Neural cell (in vitro differentiated cells): ENCODE results near the gene P2RY8. TPM values are rescaled to one million over a fixed set of nuclear protein-coding genes. Genes with fewer than 3 reads are reported as not detected.

ENCODE experiments used
- H2AFZ ChIP-seq: fragments of 200-600, 300-800 bp; sonication (generic), shearing (Covaris generic); 2 replicates; pipeline ENCODE4 v1.6.0; 2014; ENCODE audit warnings: low read depth, mild to moderate bottlenecking, antibody characterized with exemption, low read length, moderate library complexity
- H3F3A ChIP-seq: fragments of 200-600 bp; shearing (Covaris generic); 2 replicates; pipeline ENCODE4 v1.6.1; 2016; ENCODE audit warnings: mild to moderate bottlenecking, moderate library complexity, mixed read lengths, antibody characterized with exemption, low read length; ENCODE audit not compliant: insufficient read depth, poor library complexity, severe bottlenecking
- H3K27ac ChIP-seq: fragments of 200-600, 300-800 bp; sonication (generic), shearing (Covaris generic); 2 replicates; pipeline ENCODE4 v1.5.1; 2014; ENCODE audit warnings: mild to moderate bottlenecking, low read length, moderate library complexity
- H3K27me3 ChIP-seq: fragments of 300-800, 200-600 bp; sonication (generic), shearing (Covaris generic); 2 replicates; pipeline ENCODE4 v1.6.0; 2014; ENCODE audit warnings: mild to moderate bottlenecking, low read depth, low read length, moderate library complexity; ENCODE audit not compliant: insufficient read depth
- H3K36me3 ChIP-seq: fragments of 300-800, 200-600 bp; sonication (generic), shearing (Covaris generic); 2 replicates; pipeline ENCODE4 v1.5.1; 2014; ENCODE audit warnings: mild to moderate bottlenecking, antibody characterized with exemption, low read length, moderate library complexity; ENCODE audit not compliant: insufficient read depth
- H3K4me2 ChIP-seq: fragments of 300-800, 200-600 bp; sonication (generic), shearing (Covaris generic); 2 replicates; pipeline ENCODE4 v1.6.0; 2014; ENCODE audit warnings: mild to moderate bottlenecking, low read length
- H3K4me3 ChIP-seq: fragments of 300-800, 200-600 bp; sonication (generic), shearing (Covaris generic); 2 replicates; pipeline ENCODE4 v1.5.1; 2014; ENCODE audit warnings: mild to moderate bottlenecking, low read length, moderate library complexity
- H3K79me2 ChIP-seq: fragments of 200-600 bp; shearing (Covaris generic); replicated peaks from 2 replicates; pipeline ENCODE4 v1.6.0; 2014; ENCODE audit warnings: mild to moderate bottlenecking, low read length, moderate library complexity; ENCODE audit not compliant: insufficient read depth
- H3K9ac ChIP-seq: fragments of 300-800, 200-600 bp; sonication (generic), shearing (Covaris generic); 2 replicates; pipeline ENCODE4 v1.6.1; 2016; ENCODE audit warnings: mild to moderate bottlenecking, low read length, mixed read lengths
- H3K9me2 ChIP-seq: fragments of 200-600 bp; shearing (Covaris generic); 2 replicates; pipeline ENCODE4 v1.6.1; 2016; ENCODE audit warnings: mild to moderate bottlenecking, low read length, mixed read lengths; ENCODE audit not compliant: insufficient read depth
- H3K9me3 ChIP-seq: fragments of 200-600, 300-800 bp; sonication (generic), shearing (Covaris generic); 2 replicates; pipeline ENCODE4 v1.6.1; 2016; ENCODE audit warnings: mild to moderate bottlenecking, mixed run types, low read length, moderate library complexity, mixed read lengths
- H4K20me1 ChIP-seq: fragments of 200-600 bp; shearing (Covaris generic); 2 replicates; pipeline ENCODE4 v1.6.1; 2016; ENCODE audit warnings: mild to moderate bottlenecking, mixed run types; ENCODE audit not compliant: insufficient read depth
- EP300 ChIP-seq: fragments of 450-650 bp; conservative IDR thresholded peaks from 2 replicates; pipeline ENCODE4 v1.6.1; 2014; ENCODE audit warnings: antibody characterized with exemption, mild to moderate bottlenecking, moderate library complexity; ENCODE audit not compliant: poor library complexity, severe bottlenecking
- EZH2 ChIP-seq: fragments of 200-600, 300-800 bp; shearing (Covaris generic), sonication (generic); IDR thresholded peaks from 2 replicates; pipeline ENCODE4 v1.6.1; 2014; ENCODE audit warnings: antibody characterized with exemption, low read length, borderline replicate concordance, mild to moderate bottlenecking; ENCODE audit not compliant: insufficient read depth, poor library complexity, severe bottlenecking
- MXI1 ChIP-seq: fragments of 450-650 bp; conservative IDR thresholded peaks from 2 replicates; pipeline ENCODE4 v1.6.1; 2014; ENCODE audit warnings: antibody characterized with exemption, mild to moderate bottlenecking; ENCODE audit not compliant: poor library complexity, severe bottlenecking
- POLR2AphosphoS5 ChIP-seq: IDR thresholded peaks from 2 replicates; pipeline ENCODE4 v1.6.1; 2012
- RAD21 ChIP-seq: fragments of 450-650 bp; conservative IDR thresholded peaks from 2 replicates; pipeline ENCODE4 v1.6.1; 2014; ENCODE audit warnings: antibody characterized with exemption, mild to moderate bottlenecking, moderate library complexity
- SMC3 ChIP-seq: fragments of 450-650 bp; conservative IDR thresholded peaks from 2 replicates; pipeline ENCODE4 v1.6.1; 2014; ENCODE audit warnings: antibody characterized with exemption, mild to moderate bottlenecking, moderate library complexity; ENCODE audit not compliant: poor library complexity
- TAF1 ChIP-seq: IDR thresholded peaks from 2 replicates; pipeline ENCODE4 v1.6.1; 2012; ENCODE audit warnings: low read depth
- polyA plus RNA-seq: library from polyadenylated mRNA; depleted of rRNA; stranded (reverse); fragments of >200 nt; gene quantifications from 2 replicates; pipeline ENCODE4 v1.2.3, GENCODE V29; 2014
- TF ChIP-seq, protein P1 (sequence below): IDR thresholded peaks from 2 replicates; pipeline ENCODE4 v1.6.1; 2012; ENCODE audit warnings: borderline replicate concordance
- TF ChIP-seq, protein P2 (sequence below): fragments of 450-650 bp; IDR thresholded peaks from 2 replicates; pipeline ENCODE4 v1.5.1; 2014; ENCODE audit warnings: antibody characterized with exemption, mild to moderate bottlenecking, moderate library complexity; ENCODE audit not compliant: poor library complexity, severe bottlenecking

Gene P2RY8
- polyA plus RNA-seq, 1 donor from 2014 or later, result not detected

DNA sequence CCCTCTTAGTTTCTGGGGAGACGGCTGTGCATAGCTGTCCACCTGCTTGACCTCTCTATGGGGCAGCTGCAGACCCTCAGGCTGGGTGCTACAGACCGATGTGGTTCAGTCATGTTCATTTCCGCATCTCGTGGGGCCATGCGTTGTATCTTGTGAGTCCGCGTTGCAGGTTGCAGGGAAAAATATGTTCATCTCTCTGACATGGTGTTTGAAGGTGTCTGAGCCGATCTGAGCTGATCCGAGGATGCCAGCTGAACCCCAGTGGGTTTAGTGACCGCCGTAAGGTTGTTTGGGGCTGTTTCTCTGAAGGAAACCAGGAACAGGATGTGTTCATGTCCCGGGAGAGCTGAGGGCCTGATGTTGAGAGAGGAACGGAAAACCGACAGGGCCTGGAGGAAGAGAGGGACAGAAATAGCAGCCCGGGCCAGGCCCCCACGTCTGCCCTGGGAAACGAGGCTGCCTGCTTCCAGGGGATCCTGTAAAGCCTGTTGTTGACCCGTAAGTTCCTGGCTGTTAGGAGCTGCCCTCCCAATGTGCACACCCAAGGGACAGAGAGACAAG, 9.8 kb upstream of the P2RY8 start:
- Histone ChIP-seq H3K4me3 (no peak overlapping the region), H3K9ac (no peak overlapping the region)
- TF ChIP-seq, protein P1, sequence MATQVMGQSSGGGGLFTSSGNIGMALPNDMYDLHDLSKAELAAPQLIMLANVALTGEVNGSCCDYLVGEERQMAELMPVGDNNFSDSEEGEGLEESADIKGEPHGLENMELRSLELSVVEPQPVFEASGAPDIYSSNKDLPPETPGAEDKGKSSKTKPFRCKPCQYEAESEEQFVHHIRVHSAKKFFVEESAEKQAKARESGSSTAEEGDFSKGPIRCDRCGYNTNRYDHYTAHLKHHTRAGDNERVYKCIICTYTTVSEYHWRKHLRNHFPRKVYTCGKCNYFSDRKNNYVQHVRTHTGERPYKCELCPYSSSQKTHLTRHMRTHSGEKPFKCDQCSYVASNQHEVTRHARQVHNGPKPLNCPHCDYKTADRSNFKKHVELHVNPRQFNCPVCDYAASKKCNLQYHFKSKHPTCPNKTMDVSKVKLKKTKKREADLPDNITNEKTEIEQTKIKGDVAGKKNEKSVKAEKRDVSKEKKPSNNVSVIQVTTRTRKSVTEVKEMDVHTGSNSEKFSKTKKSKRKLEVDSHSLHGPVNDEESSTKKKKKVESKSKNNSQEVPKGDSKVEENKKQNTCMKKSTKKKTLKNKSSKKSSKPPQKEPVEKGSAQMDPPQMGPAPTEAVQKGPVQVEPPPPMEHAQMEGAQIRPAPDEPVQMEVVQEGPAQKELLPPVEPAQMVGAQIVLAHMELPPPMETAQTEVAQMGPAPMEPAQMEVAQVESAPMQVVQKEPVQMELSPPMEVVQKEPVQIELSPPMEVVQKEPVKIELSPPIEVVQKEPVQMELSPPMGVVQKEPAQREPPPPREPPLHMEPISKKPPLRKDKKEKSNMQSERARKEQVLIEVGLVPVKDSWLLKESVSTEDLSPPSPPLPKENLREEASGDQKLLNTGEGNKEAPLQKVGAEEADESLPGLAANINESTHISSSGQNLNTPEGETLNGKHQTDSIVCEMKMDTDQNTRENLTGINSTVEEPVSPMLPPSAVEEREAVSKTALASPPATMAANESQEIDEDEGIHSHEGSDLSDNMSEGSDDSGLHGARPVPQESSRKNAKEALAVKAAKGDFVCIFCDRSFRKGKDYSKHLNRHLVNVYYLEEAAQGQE, result no peak
- no peak for TF ChIP-seq RAD21
- TF ChIP-seq SMC3, result no peak
- no peak for TF ChIP-seq EZH2
- no peak for TF ChIP-seq EP300
- TF ChIP-seq MXI1, result no peak
- TF ChIP-seq, protein P2, sequence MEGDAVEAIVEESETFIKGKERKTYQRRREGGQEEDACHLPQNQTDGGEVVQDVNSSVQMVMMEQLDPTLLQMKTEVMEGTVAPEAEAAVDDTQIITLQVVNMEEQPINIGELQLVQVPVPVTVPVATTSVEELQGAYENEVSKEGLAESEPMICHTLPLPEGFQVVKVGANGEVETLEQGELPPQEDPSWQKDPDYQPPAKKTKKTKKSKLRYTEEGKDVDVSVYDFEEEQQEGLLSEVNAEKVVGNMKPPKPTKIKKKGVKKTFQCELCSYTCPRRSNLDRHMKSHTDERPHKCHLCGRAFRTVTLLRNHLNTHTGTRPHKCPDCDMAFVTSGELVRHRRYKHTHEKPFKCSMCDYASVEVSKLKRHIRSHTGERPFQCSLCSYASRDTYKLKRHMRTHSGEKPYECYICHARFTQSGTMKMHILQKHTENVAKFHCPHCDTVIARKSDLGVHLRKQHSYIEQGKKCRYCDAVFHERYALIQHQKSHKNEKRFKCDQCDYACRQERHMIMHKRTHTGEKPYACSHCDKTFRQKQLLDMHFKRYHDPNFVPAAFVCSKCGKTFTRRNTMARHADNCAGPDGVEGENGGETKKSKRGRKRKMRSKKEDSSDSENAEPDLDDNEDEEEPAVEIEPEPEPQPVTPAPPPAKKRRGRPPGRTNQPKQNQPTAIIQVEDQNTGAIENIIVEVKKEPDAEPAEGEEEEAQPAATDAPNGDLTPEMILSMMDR, result no peak
- no peak for TF ChIP-seq TAF1
- no peak for TF ChIP-seq POLR2AphosphoS5

DNA sequence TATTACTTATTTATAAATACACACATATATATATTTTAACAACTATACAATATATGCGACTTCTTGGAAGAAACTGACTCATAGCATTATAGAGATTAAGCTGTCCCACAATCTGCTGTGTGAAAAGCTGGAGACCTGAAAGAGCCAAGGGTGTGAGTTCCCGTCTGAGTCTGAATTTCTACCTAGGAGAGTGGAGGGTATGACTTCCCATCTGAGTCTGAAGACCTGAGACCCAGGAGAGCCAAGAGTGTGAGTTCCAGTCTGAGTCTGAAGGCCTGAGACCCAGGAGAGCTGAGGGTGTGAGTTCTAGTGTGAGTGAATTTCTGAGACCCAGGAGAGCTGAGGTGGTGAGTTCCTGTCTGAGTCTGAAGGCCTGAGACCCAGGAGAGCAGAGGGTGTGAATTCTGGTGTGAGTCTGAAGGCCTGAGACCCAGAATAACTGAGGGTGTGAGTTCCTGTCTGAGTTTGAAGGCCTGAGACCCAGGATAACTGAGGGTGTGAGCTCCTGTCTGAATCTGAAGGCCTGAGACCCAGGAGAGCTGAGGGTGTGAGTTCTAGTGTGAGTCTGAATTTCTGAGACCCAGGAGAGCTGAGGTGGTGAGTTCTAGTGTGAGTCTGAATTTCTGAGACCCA, 8.9 kb upstream of the P2RY8 start:
- H3K9me2 ChIP-seq, result no peaks in the 10 kb centered on the region
- H4K20me1 ChIP-seq, result no peaks in the 10 kb centered on the region
- no peaks in the 10 kb centered on the region for H3K79me2 ChIP-seq
- H3K4me2 ChIP-seq, result no peak overlapping the region
- no peaks in the 10 kb centered on the region for H3K9me3 ChIP-seq
- TF ChIP-seq TAF1, result no peak
- TF ChIP-seq, protein P2, result no peak
- H3K36me3 ChIP-seq, result no peaks in the 10 kb centered on the region
- no peaks in the 10 kb centered on the region for H3F3A ChIP-seq
- no peak overlapping the region for H3K9ac ChIP-seq
- no peak overlapping the region for H2AFZ ChIP-seq
- no peak overlapping the region for H3K27ac ChIP-seq
- no peaks in the 10 kb centered on the region for H3K27me3 ChIP-seq
- H3K4me3 ChIP-seq, result no peak overlapping the region

More for the DNA sequence above, 9.8 kb upstream of the P2RY8 start:
- H3K4me2 ChIP-seq, result no peak overlapping the region
- no peaks in the 10 kb centered on the region for H3K79me2 ChIP-seq
- H3K27ac ChIP-seq, result no peak overlapping the region
- no peak overlapping the region for H2AFZ ChIP-seq
- no peaks in the 10 kb centered on the region for H4K20me1 ChIP-seq
- H3K9me2 ChIP-seq, result no peaks in the 10 kb centered on the region
- no peaks in the 10 kb centered on the region for H3K36me3 ChIP-seq
- no peaks in the 10 kb centered on the region for H3K9me3 ChIP-seq
- no peaks in the 10 kb centered on the region for H3F3A ChIP-seq
- no peaks in the 10 kb centered on the region for H3K27me3 ChIP-seq
